ENCODE measurements around the gene USP10.

The USP10 gene

GRCh38 chr16:84700446-84701300, 873 bp downstream of the USP10 start:
- DNase-seq = peak; percentile 47

GRCh38 chr16:84703681-84704080, 3.9 kb downstream of the USP10 start:
- DNase-seq = no peak

- DNase-seq = no peak
Observed at GRCh38 chr16:84704253-84704652, 4.5 kb downstream of the USP10 start.

DNA sequence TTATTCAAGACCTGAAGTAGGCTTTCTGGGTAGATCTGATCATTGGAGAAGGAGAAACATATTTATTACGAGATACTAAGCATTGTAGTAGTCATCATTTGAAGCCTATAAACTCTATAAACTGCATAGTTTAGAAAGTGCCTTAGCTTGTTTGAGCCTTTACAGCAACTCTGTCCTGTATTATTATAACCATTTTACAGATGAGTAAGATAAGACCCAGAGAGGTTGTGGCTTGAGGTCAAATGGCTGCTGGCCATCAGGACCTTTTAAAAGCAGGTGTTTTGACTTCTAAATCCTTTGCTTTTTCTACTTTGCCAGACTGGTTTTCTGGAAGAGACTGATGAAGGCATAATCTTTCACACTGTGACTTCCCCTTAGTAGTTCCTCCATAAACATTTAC, 7.1 kb downstream of the USP10 start:
- no peak for DNase-seq

DNA sequence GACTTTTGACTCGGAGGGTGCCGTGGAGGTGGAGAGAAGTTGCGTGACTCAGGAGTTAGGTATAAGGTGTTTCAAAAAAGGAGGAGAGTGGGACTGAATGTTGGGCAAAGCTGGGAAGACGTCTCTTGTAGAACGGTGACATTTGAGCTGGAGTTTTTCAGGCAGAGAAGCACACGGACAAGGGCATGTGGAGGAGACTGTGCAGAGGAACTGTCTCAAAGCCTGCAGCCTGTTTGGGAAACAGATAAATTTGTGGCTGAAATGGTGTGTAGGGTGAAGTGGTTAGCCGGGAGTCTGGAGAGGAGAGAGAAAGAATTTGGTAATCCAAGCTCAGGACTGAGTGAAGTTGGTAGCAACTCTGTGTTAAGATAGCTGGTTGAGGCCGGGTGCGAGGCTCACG, 9.8 kb downstream of the USP10 start:
- DNase-seq = no peak

GRCh38 chr16:84710686-84711085, 10.9 kb downstream of the USP10 start:
- DNase-seq = no peak

GRCh38 chr16:84712138-84712671, 12.4 kb downstream of the USP10 start:
- DNase-seq = no peak

GRCh38 chr16:84712801-84713775, 13.3 kb downstream of the USP10 start:
- DNase-seq = no peak

DNA sequence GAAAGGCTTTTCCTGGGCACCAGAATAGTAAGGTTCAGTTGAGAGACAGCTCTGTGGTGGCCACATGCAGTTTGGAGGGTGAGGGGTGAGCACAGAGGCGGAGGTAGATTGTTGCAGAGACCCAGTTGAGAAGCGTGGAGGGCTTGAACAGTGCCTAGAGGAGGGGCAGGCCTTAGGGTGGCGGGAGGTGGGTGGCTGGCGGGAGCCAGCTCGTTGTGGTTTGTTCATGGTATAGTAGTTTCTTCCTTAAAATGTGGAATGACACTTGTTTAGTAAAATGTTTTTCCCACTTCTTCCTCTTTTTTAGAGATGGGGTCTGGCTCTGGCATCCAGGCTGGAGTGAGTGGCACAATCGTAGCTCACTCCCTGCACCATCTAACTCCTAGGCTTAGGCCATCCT, 14.2 kb downstream of the USP10 start:
- peak; percentile 57 for DNase-seq

DNA sequence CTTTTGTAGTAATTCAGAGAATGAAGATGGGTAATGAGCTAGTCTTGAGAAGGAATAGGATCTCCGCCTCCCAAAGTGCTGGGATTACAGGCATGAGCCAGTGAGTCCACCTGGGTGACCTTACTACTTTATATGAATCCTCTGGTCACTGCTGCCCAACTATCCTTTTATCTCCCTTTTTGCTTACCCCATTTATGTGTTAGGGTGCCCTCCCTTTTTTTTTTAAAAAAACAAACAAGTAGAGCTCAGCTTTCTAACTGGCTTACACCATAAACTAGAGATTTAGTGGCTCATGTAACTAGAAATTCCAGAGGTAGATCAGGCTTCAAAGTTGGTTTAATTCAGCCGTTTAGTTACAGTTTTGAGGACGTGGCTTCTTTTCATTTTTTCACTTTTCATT, 15.6 kb downstream of the USP10 start:
- DNase-seq = no peak

DNA sequence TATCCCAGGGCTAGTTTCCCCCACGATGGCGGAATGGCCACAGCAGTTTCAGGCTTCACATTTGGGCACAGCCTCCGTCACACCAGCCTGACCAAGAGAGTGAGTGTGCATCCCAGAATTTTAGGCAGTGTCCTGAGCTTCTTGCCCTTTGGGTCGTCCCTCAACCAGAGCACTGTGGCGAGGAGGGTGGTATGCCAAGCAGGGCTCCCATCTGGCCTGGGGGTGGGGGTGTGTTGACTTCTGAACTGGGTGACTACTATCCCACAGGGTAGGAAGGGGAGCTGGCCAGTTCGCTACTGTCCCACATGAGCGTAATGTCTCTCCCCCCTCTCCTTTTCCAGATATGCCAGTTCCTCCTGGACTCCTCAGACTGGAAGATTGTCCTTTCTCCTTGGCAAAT, 16.1 kb downstream of the USP10 start:
- no peak for DNase-seq

DNA sequence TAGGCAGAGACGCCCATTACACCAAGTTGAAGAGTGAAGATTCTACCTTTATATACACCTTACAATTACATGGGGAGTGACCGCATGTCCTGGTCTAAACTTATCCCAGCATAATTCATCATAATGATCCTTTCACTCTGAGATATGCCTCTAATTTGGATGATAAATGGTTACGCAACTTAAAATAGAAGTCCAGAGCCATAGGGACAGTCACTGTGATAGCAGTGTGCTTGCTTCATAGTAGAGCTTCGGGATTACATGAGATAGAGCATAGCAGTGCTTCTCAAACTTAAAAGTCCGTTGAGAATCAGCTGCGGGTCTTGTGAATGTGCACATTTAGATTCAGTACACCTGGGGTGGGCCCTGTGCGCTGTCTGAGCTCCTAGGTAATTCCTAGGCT, 16.9 kb downstream of the USP10 start:
- DNase-seq = no peak

DNA sequence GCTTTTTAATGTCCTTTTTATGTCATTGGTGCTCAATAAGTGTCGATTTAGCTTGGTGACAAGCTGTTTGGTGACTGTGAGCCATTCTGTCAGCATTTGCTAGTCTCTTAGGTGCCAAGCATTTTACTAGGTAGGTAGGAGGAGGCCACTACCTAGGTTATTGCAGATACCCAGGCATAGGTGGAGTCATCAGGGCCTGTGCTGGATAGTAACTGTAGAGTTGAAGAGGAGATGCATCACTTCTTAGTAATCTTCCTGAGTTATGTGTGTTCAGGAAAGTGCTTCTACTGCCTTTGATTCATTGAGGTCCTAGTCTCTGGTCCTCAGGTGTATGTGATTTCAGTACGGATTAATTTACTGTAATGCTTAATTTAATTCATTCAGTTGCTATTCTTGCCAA, 17.7 kb downstream of the USP10 start:
- DNase-seq = no peak

DNA sequence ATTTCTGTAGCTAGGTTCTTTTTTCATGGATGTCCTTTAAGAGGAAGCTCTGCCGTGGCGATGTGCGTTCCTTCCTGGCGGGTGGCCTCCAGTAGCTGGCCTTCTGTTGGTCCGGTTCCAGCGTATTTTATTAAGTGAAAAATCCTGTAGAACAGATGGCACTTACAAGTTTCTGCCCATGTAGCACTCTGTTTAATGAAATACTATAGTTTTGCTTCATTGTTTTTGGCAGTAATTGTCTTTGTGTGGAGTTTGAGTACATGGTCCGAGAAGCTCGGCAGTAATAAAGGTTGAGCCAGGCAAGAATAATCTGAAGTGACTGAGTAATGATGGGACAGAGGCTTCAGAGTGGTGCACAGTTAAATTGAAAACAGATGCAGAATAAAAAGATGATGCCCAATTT, 20.4 kb downstream of the USP10 start:
- DNase-seq = no peak

GRCh38 chr16:84722068-84722467, 22.3 kb downstream of the USP10 start:
- no peak for DNase-seq

DNA sequence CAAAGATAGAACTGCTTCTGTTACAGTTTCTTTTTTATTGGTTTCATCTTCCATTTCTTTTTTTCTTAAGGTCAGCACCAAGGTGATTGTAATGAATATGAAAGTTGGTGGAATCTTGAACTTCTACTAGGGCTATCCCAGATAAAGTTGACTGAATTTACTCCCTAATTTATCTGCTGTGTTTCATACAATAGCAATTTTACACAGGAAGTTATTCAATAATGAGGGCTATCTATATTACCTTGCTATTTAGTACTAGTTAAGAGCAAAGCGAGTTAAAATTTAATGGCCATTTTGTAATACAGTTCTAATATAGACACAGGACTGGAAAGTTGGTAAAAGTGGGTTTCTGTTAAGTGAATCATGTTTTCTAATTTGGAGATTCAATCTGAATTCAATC, 24.1 kb downstream of the USP10 start:
- DNase-seq = no peak

GRCh38 chr16:84724606-84725309, 25.0 kb downstream of the USP10 start:
- no peak for DNase-seq

- DNase-seq = no peak
Observed at GRCh38 chr16:84725481-84726078, 25.8 kb downstream of the USP10 start.

- DNase-seq = peak; percentile 92
Observed at GRCh38 chr16:84726079-84726668, 26.4 kb downstream of the USP10 start.

DNA sequence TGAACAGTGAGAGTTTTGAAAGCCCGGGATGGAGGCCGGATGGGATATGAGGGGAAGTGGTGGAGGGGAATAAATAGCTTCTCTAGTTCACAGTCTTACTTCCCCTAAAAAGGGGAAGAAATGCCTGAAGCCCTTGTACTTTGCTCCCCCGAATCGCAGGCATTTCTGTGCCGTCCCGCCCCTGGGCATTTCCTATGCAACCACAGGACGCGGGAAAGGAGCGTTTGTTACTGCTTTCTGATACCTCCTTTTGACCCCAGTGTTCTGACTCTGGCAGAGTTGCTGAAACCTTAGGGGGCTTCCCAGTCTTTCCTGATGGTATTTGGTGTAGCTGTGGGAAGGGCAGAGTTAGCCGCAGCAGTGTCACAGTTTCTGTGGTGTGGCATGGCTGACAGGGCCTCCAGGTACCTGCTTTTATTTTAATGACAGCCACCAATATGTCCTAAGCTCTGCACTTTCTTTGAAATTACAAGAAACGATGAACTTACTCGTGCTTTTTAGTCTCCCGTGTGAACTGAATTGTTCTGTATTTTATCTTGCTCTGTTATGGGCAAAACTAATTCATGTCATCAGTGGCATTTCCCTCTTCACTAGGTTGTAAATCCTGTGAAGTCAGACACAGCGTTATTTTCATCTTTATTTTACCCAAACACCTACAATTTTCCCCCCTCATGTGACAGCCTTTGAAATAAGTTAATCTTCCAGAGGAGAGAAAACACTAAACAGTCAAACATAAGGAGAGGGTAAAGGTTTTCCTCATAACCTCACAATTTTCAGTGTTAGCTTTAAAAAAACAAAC, 27.1 kb downstream of the USP10 start:
- DNase-seq = peak; percentile 80

DNA sequence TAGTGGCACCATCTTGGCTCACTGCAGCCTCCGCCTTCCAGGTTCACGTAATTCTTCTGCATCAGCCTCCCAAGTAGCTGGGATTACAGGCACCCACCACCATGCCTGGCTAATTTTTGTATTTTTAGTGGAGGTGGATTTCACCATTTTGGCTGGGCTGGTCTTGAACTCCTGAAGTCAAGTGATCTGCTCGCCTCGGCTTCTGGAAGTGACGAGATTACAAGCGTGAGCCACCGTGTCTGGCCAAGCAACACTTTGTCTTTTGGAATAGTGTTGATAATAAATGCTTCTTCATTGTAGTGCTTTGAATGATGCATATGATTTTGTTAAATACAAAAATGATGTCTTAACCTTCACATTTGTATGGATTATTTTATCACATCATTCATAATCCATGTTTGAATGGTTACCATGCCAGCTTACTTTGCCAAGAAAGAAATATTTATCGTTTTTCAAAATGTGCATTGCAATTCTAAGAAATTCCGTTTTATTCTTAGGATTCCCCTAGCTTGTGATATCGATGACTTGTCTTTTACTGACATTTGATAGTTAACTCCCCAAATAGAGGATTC, 29.1 kb downstream of the USP10 start:
- peak; percentile 35 for DNase-seq

All from hematopoietic multipotent progenitor cell treated with erythropoietin and hydrocortisone succinate and interleukin-3 and kit ligand, for 4 days (in vitro differentiated cells).